Measurements from ENCODE around the gene CMTR2. TPM values are rescaled to one million over a fixed set of nuclear protein-coding genes. Genes with fewer than 3 reads are reported as not detected.

CMTR2 gene
- total and polyA plus RNA-seq, 2 experiments from 2014 or later: 13.7 to 29.1 TPM

DNA sequence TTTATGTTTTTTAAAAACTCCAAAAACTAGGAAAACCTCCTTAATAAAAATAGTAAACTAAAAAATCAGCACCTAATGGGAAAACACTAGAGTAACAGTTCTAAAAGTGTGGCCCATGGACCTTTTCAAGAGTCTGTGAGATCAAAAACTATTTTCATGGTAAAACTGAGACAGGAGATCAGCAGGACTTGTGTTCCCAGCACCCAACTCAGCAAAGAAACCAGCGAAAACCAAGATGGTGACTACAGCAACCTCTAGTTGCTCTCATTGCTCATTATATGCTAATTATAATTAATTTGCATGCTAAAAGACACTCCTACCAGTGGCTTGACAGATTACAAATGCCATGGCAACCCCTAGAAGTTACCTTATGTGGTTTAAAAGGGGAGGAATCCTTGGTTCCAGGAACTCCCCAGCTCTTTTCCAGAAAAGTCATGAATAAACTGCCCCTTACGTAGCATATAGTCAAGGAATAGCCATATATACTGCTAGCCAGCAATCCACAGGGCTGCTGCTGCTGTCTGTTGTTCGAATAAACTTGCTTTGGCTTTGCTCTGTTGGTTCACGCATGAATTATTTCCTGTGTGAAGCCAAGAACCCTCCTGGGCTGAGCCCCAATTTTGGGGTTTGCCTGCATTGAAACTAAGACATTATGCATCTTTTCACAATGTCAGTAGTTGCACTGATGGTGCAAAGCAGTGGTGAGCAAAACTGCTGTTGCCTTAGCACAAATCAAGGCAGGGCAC, 12.4 kb downstream of the CMTR2 start:
- no peaks in the 10 kb centered on the region for H3K36me3 ChIP-seq (ENCODE audit: low read depth)
- H3K79me2 ChIP-seq (ENCODE audit: insufficient read depth): no peaks in the 10 kb centered on the region
- H3K9me2 ChIP-seq (ENCODE audit: insufficient read depth): no peaks in the 10 kb centered on the region
- H3K9me3 ChIP-seq (ENCODE audit: low read depth): no peaks in the 10 kb centered on the region
- no peak overlapping the region for H3K27ac ChIP-seq
- no peaks in the 10 kb centered on the region for H3K4me1 ChIP-seq (ENCODE audit: insufficient read depth)
- WGBS, 2 experiments (ENCODE audit: low coverage in 1 of 2, low lambda C conversion rate in 2 of 2, missing lambda C conversion rate in 2 of 2): 90 to 92% methylated on average over 4 of the region's 4 CpGs
- H3K9ac ChIP-seq: no peak overlapping the region
- H3K4me3 ChIP-seq: no peak overlapping the region
- no peak for DNase-seq
- no peaks in the 10 kb centered on the region for H3F3A ChIP-seq (ENCODE audit: insufficient read depth)
- no peaks in the 10 kb centered on the region for H4K20me1 ChIP-seq (ENCODE audit: insufficient read depth)
- TF ChIP-seq EZH2 (IDR thresholded peaks at IDR 0.05; ENCODE audit: insufficient read depth, poor library complexity, severe bottlenecking) (no peak), EZH2phosphoT487 (IDR thresholded peaks at IDR 0.05; ENCODE audit: insufficient read depth, low read depth) (no peak)
- in situ Hi-C loops (cut with MboI): no loop called here
- H3K27me3 ChIP-seq (replicated peaks; ENCODE audit: insufficient read depth): no peaks in the 10 kb centered on the region
- no peak overlapping the region for H3K4me2 ChIP-seq (ENCODE audit: unreplicated experiment)
- H2AFZ ChIP-seq: no peak overlapping the region

DNA sequence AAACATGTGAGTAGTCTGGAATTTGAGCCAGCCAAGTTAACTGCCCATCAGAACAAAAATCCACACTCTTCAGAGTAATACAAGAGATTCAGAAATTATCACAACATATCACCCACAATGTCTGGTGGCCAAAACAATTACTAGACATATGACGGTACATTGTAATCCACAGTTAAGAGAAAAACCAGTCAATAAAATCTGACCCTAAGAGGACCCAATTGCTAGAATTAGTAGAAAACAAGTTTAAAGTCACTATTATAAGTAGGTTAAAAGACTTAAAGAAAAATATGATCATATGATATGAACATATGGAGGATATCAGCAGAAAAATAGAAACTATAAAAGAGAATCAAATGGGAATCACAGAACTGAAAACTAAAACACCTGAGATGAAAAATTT, 15.8 kb downstream of the CMTR2 start:
- Histone ChIP-seq H3F3A (ENCODE audit: insufficient read depth) (no peaks in the 10 kb centered on the region), H3K9me2 (ENCODE audit: insufficient read depth) (no peaks in the 10 kb centered on the region), H3K4me3 (no peak overlapping the region), H3K36me3 (ENCODE audit: low read depth) (no peaks in the 10 kb centered on the region), H3K27ac (no peak overlapping the region), H3K79me2 (ENCODE audit: insufficient read depth) (no peaks in the 10 kb centered on the region), H2AFZ (no peak overlapping the region), H3K27me3 (replicated peaks; ENCODE audit: insufficient read depth) (no peaks in the 10 kb centered on the region), H3K9ac (no peak overlapping the region), H3K4me1 (ENCODE audit: insufficient read depth) (no peaks in the 10 kb centered on the region), H4K20me1 (ENCODE audit: insufficient read depth) (no peaks in the 10 kb centered on the region), H3K9me3 (ENCODE audit: low read depth) (no peaks in the 10 kb centered on the region), H3K4me2 (ENCODE audit: unreplicated experiment) (no peak overlapping the region)
- 94 to 97% methylated on average over 1 of the region's 1 CpG for WGBS, 2 experiments (ENCODE audit: low coverage in 1 of 2, low lambda C conversion rate in 2 of 2, missing lambda C conversion rate in 2 of 2)
- in situ Hi-C loops (cut with MboI): no loop called here
- no peak for DNase-seq
- no peak for TF ChIP-seq EZH2 (IDR thresholded peaks at IDR 0.05; ENCODE audit: insufficient read depth, poor library complexity, severe bottlenecking)
- TF ChIP-seq EZH2phosphoT487 (IDR thresholded peaks at IDR 0.05; ENCODE audit: insufficient read depth, low read depth): no peak

DNA sequence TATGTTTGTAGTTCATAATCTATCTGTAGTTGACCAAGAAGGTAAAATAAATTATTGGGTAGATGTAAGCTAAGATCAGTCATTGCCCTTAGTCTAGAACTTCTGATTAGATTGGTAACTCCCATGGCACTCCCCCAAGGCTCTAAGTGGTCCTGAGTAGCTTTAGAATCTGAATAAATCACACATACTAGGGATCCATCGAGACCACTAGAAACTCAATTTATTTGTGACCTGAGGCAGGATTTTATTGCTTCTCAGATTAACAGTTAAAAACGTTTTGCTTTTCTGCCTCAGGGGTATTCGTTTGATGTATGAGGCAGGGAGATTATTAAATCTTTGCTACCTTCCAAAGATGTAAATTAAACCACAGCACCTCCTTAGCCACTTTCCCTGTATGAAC, 24.9 kb downstream of the CMTR2 start:
- H3K9me3 ChIP-seq (ENCODE audit: low read depth): no peaks in the 10 kb centered on the region
- DNase-seq: no peak
- H3K27ac ChIP-seq: no peak overlapping the region
- no peak overlapping the region for H3K9ac ChIP-seq
- no peaks in the 10 kb centered on the region for H3F3A ChIP-seq (ENCODE audit: insufficient read depth)
- no peaks in the 10 kb centered on the region for H3K79me2 ChIP-seq (ENCODE audit: insufficient read depth)
- H4K20me1 ChIP-seq (ENCODE audit: insufficient read depth): no peaks in the 10 kb centered on the region
- in situ Hi-C loops (cut with MboI): no loop called here
- no peaks in the 10 kb centered on the region for H3K9me2 ChIP-seq (ENCODE audit: insufficient read depth)
- H3K36me3 ChIP-seq (ENCODE audit: low read depth): no peaks in the 10 kb centered on the region
- H3K4me2 ChIP-seq (ENCODE audit: unreplicated experiment): no peak overlapping the region
- no peak for TF ChIP-seq EZH2 (IDR thresholded peaks at IDR 0.05; ENCODE audit: insufficient read depth, poor library complexity, severe bottlenecking)
- no peak for TF ChIP-seq EZH2phosphoT487 (IDR thresholded peaks at IDR 0.05; ENCODE audit: insufficient read depth, low read depth)
- no peaks in the 10 kb centered on the region for H3K27me3 ChIP-seq (replicated peaks; ENCODE audit: insufficient read depth)
- whole genome bisulfite sequencing, 2 experiments (ENCODE audit: low coverage in 1 of 2, low lambda C conversion rate in 2 of 2, missing lambda C conversion rate in 2 of 2): 17 to 23% methylated on average over 3 of the region's 3 CpGs
- no peak overlapping the region for H2AFZ ChIP-seq
- H3K4me3 ChIP-seq: no peak overlapping the region
- no peaks in the 10 kb centered on the region for H3K4me1 ChIP-seq (ENCODE audit: insufficient read depth)

DNA sequence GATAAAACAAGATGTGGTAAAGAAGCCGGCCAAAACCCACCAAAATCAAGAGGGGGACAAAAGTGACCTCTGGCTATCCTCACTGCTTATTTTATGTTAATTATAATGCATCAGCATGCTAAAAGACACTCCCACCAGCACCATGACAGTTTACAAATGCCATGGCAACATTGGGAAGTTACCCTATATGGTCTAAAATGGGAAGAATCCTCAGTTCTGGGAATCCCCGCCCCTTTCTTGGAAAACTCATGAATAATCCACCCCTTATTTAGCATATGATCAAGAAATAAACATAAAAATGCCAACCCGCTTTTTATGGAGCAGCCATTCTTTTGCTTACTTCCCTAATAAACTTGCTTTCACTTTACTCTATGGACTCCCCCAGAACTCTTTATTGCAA, 25.6 kb downstream of the CMTR2 start:
- no peak overlapping the region for H3K27ac ChIP-seq
- H3K27me3 ChIP-seq (replicated peaks; ENCODE audit: insufficient read depth): no peaks in the 10 kb centered on the region
- H3K9me3 ChIP-seq (ENCODE audit: low read depth): no peaks in the 10 kb centered on the region
- no peak overlapping the region for H2AFZ ChIP-seq
- in situ Hi-C loops (cut with MboI): no loop called here
- no peaks in the 10 kb centered on the region for H3K9me2 ChIP-seq (ENCODE audit: insufficient read depth)
- no peak for DNase-seq
- H3F3A ChIP-seq (ENCODE audit: insufficient read depth): no peaks in the 10 kb centered on the region
- H3K79me2 ChIP-seq (ENCODE audit: insufficient read depth): no peaks in the 10 kb centered on the region
- H3K4me2 ChIP-seq (ENCODE audit: unreplicated experiment): no peak overlapping the region
- H4K20me1 ChIP-seq (ENCODE audit: insufficient read depth): no peaks in the 10 kb centered on the region
- H3K36me3 ChIP-seq (ENCODE audit: low read depth): no peaks in the 10 kb centered on the region
- 68 to 73% methylated on average over 3 of the region's 3 CpGs for WGBS, 2 experiments (ENCODE audit: low coverage in 1 of 2, low lambda C conversion rate in 2 of 2, missing lambda C conversion rate in 2 of 2)
- no peak overlapping the region for H3K9ac ChIP-seq
- no peak overlapping the region for H3K4me3 ChIP-seq
- TF ChIP-seq EZH2 (IDR thresholded peaks at IDR 0.05; ENCODE audit: insufficient read depth, poor library complexity, severe bottlenecking) (no peak), EZH2phosphoT487 (IDR thresholded peaks at IDR 0.05; ENCODE audit: insufficient read depth, low read depth) (no peak)
- H3K4me1 ChIP-seq (ENCODE audit: insufficient read depth): no peaks in the 10 kb centered on the region
